HEK293 (cell line): ENCODE measurements around the gene NINJ2.

ENCODE experiments used
- CTCF ChIA-PET: fragments of 350-600 bp; formaldehyde crosslinking; extraction: SDS; loops from one replicate; lab custom pipeline; 2021; ENCODE audit warnings: antibody characterized with exemption; lab: Yijun Ruan, JAX
- POLR2A ChIA-PET: fragments of 300-600 bp; formaldehyde crosslinking; extraction: SDS; loops from one replicate; lab custom pipeline; 2020; ENCODE audit warnings: antibody characterized with exemption, inconsistent platforms; lab: Yijun Ruan, JAX
- H3K27ac ChIP-seq: fragments of 200-500 bp; sonication (Bioruptor generic); 2 replicates; pipeline ENCODE4 v1.5.1; 2014; ENCODE audit warnings: low read depth, low read length, control low read depth, inconsistent platforms; ENCODE audit errors: extremely low read depth
- H3K36me3 ChIP-seq, 2 experiments: fragments of 200-500 bp in 1 of 2; sonication (Bioruptor generic) in 1 of 2; 1 replicate in 1 of 2; 2 replicates in 1 of 2; pipeline ENCODE4 v1.5.1; 2014 to 2017; ENCODE audit warnings: inconsistent platforms in 2 of 2, low read length in 2 of 2; ENCODE audit not compliant: control insufficient read depth in 2 of 2, insufficient read depth in 1 of 2
- H3K4me1 ChIP-seq: fragments of 200-500 bp; sonication (Bioruptor generic); 2 replicates; pipeline ENCODE4 v1.5.1; 2014; ENCODE audit warnings: mild to moderate bottlenecking, low read length, inconsistent platforms; ENCODE audit not compliant: control insufficient read depth, insufficient read depth
- H3K4me3 ChIP-seq: 2 replicates; pipeline ENCODE4 v1.5.1; 2011; ENCODE audit warnings: low read depth, mild to moderate bottlenecking, control low read depth, low read length, moderate library complexity
- H3K9me3 ChIP-seq: fragments of 200-500 bp; sonication (Bioruptor generic); 2 replicates; pipeline ENCODE4 v1.5.1; 2014; ENCODE audit warnings: low read depth, low read length, inconsistent platforms; ENCODE audit not compliant: control insufficient read depth, insufficient read depth
- KLF16 ChIP-seq: fragments of 450-650 bp; formaldehyde crosslinking; IDR thresholded peaks from 2 replicates; pipeline ENCODE4 v1.5.1; 2017; ENCODE audit warnings: missing biosample characterization, missing genetic modification characterization
- WT1 ChIP-seq: fragments of 450-650 bp; formaldehyde crosslinking; IDR thresholded peaks from 2 replicates; pipeline ENCODE4 v1.5.1; 2016; ENCODE audit warnings: missing biosample characterization, missing genetic modification characterization
- ZFP41 ChIP-seq: fragments of 450-650 bp; formaldehyde crosslinking; IDR thresholded peaks from 2 replicates; pipeline ENCODE4 v1.5.1; 2016; ENCODE audit warnings: missing biosample characterization, missing genetic modification characterization, borderline replicate concordance
- ZFP69B ChIP-seq: fragments of 450-650 bp; formaldehyde crosslinking; IDR thresholded peaks from 2 replicates; pipeline ENCODE4 v1.5.1; 2016; ENCODE audit warnings: missing biosample characterization, missing genetic modification characterization
- ZNF112 ChIP-seq: fragments of 450-650 bp; formaldehyde crosslinking; IDR thresholded peaks from 2 replicates; pipeline ENCODE4 v1.5.0; 2017; ENCODE audit warnings: missing biosample characterization, missing genetic modification characterization
- ZNF223 ChIP-seq: fragments of 450-650 bp; formaldehyde crosslinking; IDR thresholded peaks from 2 replicates; pipeline ENCODE4 v1.5.1; 2016; ENCODE audit warnings: missing biosample characterization, missing genetic modification characterization
- ZNF561 ChIP-seq: fragments of 450-650 bp; IDR thresholded peaks from 2 replicates; pipeline ENCODE4 v1.5.1; 2018; ENCODE audit warnings: missing biosample characterization, missing genetic modification characterization, borderline replicate concordance
- ZNF596 ChIP-seq: fragments of 450-650 bp; IDR thresholded peaks from 2 replicates; pipeline ENCODE4 v1.5.0; 2018; ENCODE audit warnings: missing biosample characterization, mild to moderate bottlenecking, missing genetic modification characterization, moderate library complexity
- TF ChIP-seq, protein P1 (sequence below): fragments of 450-650 bp; formaldehyde crosslinking; IDR thresholded peaks from 2 replicates; pipeline ENCODE4 v1.5.1; 2016; ENCODE audit warnings: missing biosample characterization, missing genetic modification characterization
- TF ChIP-seq, protein P2 (sequence below): fragments of 450-650 bp; formaldehyde crosslinking; conservative IDR thresholded peaks from 2 replicates; pipeline ENCODE4 v1.5.1; 2016; ENCODE audit warnings: low read depth, missing biosample characterization, missing genetic modification characterization
- TF ChIP-seq, protein P3 (sequence below): fragments of 450-650 bp; formaldehyde crosslinking; IDR thresholded peaks from 2 replicates; pipeline ENCODE4 v1.5.1; 2016; ENCODE audit warnings: missing biosample characterization, missing genetic modification characterization
- TF ChIP-seq, protein P4 (sequence below): fragments of 450-650 bp; formaldehyde crosslinking; IDR thresholded peaks from 2 replicates; pipeline ENCODE4 v1.5.1; 2016; ENCODE audit warnings: missing biosample characterization, missing genetic modification characterization
- TF ChIP-seq, protein P5 (sequence below): fragments of 450-650 bp; formaldehyde crosslinking; IDR thresholded peaks from 2 replicates; pipeline ENCODE4 v1.5.1; 2016; ENCODE audit warnings: missing biosample characterization, missing genetic modification characterization

Gene NINJ2

DNA sequence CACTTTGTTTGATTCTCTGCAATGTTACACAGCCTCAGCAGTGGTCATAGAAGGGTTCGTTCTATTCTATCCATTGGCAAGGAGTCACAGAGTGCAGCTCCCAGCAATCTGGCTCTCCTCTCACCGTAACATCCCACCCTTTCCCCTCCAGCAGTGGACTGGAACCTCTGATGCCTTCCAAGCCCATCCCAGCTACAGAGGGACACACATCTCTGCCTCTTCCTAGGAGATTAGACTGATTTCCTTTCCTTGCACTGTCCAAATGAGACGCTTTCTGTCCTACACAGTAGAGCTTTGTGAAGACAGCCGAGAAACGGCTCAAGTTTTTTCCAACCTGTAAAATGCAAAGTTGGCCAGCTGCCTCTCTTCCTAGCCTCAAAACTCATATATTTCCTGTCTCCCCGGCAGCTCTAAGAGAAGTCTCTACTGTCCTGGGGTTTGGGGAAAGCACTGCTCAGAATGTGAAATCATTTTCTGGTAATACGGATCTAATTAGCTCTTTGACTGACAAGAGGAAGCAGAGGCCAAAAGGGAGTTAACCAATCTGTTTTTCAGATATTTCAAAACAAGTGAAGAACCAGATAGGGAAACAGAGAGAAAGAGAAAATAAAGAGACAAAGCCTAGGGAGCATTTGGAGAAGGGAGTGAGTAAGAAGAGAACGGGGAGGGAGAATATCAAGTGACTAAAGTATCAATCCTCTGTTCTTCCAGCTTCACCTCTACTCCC, 516 bp downstream of the NINJ2 start:
- CTCF ChIA-PET, result interaction anchor here (0.6 to 1.2 kb wide), 3 partner anchors 16 to 89 kb away, joined by 3 read pairs; no protein-coding TSS in a partner anchor
- H3K9me3 ChIP-seq, result no peaks in the 10 kb centered on the region
- peak; percentile 59 for TF ChIP-seq WT1 (tag by site-specific recombination)
- TF ChIP-seq, protein P1, sequence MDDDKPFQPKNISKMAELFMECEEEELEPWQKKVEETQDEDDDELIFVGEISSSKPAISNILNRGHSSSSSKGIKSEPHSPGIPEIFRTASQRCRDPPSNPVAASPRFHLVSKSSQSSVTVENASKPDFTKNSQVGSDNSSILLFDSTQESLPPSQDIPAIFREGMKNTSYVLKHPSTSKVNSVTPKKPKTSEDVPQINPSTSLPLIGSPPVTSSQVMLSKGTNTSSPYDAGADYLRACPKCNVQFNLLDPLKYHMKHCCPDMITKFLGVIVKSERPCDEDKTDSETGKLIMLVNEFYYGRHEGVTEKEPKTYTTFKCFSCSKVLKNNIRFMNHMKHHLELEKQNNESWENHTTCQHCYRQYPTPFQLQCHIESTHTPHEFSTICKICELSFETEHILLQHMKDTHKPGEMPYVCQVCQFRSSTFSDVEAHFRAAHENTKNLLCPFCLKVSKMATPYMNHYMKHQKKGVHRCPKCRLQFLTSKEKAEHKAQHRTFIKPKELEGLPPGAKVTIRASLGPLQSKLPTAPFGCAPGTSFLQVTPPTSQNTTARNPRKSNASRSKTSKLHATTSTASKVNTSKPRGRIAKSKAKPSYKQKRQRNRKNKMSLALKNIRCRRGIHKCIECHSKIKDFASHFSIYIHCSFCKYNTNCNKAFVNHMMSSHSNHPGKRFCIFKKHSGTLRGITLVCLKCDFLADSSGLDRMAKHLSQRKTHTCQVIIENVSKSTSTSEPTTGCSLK (tag by site-specific recombination), result no peak
- POLR2A ChIA-PET, result no interaction called here
- H3K27ac ChIP-seq, result no peak overlapping the region
- H3K4me3 ChIP-seq, result no peak overlapping the region
- H3K36me3 ChIP-seq, result no peaks in the 10 kb centered on the region
- H3K4me1 ChIP-seq, result no peaks in the 10 kb centered on the region

DNA sequence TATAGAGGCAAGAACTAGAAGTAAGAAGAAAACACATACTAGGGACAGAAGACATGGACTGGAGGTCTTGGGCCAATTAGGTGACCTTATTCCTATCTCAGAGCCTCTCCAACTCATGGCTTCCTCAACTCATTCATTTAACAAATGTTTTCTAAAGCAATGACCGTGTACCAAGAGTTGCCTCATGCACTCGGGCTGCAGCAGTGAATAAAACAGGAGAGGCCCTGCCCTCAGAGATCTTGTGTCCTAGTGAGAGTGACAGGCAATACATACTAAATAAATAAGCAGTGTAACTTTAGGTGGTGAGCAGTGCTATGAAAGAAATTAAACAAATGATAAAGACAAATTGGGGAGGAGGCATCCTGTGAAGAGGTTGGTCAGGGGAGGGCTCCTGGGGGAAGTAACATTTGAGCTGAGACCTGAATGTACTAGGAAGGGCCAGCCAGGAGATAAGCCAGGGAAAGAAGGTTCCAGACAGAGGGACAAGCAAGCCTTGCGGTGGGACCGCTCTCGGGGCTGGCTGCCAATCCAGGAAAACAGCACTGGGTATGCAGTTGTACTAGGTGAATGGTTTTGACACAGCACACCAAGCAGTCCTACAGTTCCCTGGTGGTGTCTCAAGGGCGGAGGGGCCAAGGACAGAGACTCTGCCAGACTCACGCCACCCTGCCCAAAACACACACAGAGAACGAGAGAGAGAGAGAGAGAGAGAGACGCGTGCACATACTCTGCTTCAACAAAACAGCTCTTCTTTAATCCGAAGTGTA, 1.3 kb downstream of the NINJ2 start:
- Histone ChIP-seq H3K4me3 (no peak overlapping the region), H3K27ac (no peak overlapping the region), H3K36me3 (no peaks in the 10 kb centered on the region), H3K4me1 (no peaks in the 10 kb centered on the region), H3K9me3 (no peaks in the 10 kb centered on the region)
- TF ChIP-seq ZNF596 (tag by site-specific recombination), result peak; percentile 73
- TF ChIP-seq ZFP41, result no peak
- TF ChIP-seq, protein P2, sequence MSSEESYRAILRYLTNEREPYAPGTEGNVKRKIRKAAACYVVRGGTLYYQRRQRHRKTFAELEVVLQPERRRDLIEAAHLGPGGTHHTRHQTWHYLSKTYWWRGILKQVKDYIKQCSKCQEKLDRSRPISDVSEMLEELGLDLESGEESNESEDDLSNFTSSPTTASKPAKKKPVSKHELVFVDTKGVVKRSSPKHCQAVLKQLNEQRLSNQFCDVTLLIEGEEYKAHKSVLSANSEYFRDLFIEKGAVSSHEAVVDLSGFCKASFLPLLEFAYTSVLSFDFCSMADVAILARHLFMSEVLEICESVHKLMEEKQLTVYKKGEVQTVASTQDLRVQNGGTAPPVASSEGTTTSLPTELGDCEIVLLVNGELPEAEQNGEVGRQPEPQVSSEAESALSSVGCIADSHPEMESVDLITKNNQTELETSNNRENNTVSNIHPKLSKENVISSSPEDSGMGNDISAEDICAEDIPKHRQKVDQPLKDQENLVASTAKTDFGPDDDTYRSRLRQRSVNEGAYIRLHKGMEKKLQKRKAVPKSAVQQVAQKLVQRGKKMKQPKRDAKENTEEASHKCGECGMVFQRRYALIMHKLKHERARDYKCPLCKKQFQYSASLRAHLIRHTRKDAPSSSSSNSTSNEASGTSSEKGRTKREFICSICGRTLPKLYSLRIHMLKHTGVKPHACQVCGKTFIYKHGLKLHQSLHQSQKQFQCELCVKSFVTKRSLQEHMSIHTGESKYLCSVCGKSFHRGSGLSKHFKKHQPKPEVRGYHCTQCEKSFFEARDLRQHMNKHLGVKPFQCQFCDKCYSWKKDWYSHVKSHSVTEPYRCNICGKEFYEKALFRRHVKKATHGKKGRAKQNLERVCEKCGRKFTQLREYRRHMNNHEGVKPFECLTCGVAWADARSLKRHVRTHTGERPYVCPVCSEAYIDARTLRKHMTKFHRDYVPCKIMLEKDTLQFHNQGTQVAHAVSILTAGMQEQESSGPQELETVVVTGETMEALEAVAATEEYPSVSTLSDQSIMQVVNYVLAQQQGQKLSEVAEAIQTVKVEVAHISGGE, result no peak
- no peak for TF ChIP-seq ZNF112 (tag by site-specific recombination)
- 0 out of 2 replicates have a peak, but pooled peaks have one; percentile 22 for TF ChIP-seq ZFP69B
- no peak for TF ChIP-seq ZNF561 (tag by site-specific recombination)
- no peak for TF ChIP-seq ZNF223 (tag by site-specific recombination)
- TF ChIP-seq, protein P3, sequence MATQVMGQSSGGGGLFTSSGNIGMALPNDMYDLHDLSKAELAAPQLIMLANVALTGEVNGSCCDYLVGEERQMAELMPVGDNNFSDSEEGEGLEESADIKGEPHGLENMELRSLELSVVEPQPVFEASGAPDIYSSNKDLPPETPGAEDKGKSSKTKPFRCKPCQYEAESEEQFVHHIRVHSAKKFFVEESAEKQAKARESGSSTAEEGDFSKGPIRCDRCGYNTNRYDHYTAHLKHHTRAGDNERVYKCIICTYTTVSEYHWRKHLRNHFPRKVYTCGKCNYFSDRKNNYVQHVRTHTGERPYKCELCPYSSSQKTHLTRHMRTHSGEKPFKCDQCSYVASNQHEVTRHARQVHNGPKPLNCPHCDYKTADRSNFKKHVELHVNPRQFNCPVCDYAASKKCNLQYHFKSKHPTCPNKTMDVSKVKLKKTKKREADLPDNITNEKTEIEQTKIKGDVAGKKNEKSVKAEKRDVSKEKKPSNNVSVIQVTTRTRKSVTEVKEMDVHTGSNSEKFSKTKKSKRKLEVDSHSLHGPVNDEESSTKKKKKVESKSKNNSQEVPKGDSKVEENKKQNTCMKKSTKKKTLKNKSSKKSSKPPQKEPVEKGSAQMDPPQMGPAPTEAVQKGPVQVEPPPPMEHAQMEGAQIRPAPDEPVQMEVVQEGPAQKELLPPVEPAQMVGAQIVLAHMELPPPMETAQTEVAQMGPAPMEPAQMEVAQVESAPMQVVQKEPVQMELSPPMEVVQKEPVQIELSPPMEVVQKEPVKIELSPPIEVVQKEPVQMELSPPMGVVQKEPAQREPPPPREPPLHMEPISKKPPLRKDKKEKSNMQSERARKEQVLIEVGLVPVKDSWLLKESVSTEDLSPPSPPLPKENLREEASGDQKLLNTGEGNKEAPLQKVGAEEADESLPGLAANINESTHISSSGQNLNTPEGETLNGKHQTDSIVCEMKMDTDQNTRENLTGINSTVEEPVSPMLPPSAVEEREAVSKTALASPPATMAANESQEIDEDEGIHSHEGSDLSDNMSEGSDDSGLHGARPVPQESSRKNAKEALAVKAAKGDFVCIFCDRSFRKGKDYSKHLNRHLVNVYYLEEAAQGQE (tag by site-specific recombination), result no peak
- TF ChIP-seq, protein P4, sequence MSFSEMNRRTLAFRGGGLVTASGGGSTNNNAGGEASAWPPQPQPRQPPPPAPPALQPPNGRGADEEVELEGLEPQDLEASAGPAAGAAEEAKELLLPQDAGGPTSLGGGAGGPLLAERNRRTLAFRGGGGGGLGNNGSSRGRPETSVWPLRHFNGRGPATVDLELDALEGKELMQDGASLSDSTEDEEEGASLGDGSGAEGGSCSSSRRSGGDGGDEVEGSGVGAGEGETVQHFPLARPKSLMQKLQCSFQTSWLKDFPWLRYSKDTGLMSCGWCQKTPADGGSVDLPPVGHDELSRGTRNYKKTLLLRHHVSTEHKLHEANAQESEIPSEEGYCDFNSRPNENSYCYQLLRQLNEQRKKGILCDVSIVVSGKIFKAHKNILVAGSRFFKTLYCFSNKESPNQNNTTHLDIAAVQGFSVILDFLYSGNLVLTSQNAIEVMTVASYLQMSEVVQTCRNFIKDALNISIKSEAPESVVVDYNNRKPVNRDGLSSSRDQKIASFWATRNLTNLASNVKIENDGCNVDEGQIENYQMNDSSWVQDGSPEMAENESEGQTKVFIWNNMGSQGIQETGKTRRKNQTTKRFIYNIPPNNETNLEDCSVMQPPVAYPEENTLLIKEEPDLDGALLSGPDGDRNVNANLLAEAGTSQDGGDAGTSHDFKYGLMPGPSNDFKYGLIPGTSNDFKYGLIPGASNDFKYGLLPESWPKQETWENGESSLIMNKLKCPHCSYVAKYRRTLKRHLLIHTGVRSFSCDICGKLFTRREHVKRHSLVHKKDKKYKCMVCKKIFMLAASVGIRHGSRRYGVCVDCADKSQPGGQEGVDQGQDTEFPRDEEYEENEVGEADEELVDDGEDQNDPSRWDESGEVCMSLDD (tag by site-specific recombination), result no peak
- no peak for TF ChIP-seq KLF16 (tag by site-specific recombination)
- TF ChIP-seq, protein P5, sequence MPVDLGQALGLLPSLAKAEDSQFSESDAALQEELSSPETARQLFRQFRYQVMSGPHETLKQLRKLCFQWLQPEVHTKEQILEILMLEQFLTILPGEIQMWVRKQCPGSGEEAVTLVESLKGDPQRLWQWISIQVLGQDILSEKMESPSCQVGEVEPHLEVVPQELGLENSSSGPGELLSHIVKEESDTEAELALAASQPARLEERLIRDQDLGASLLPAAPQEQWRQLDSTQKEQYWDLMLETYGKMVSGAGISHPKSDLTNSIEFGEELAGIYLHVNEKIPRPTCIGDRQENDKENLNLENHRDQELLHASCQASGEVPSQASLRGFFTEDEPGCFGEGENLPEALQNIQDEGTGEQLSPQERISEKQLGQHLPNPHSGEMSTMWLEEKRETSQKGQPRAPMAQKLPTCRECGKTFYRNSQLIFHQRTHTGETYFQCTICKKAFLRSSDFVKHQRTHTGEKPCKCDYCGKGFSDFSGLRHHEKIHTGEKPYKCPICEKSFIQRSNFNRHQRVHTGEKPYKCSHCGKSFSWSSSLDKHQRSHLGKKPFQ, result no peak
- ChIA-PET CTCF (interaction anchor here (1.0 kb wide), 1 partner anchor 15 kb away, joined by 3 read pairs; no protein-coding TSS in a partner anchor), POLR2A (no interaction called here)
